ENCODE measurements around the gene ATRAID. TPM values are rescaled to one million over a fixed set of nuclear protein-coding genes. Genes with fewer than 3 reads are reported as not detected.

ATRAID gene
- total and polyA plus RNA-seq, 4 donors = 90.0 to 204 (median 122) TPM

- 74 to 79% methylated on average over 4 of the region's 4 CpGs for WGBS, 2 donors
- no peak overlapping the region for H3K4me3 ChIP-seq
- H3K36me3 ChIP-seq (ENCODE audit: control insufficient read depth in 4 of 4, insufficient read depth in 4 of 4, low read length in 4 of 4) = peaks cover 0 to 12% (median 8%) of the 10 kb centered on the region in 4 donors
- H3K4me1 ChIP-seq (ENCODE audit: control insufficient read depth in 5 of 5, insufficient read depth in 5 of 5, low read length in 5 of 5) = no peaks in the 10 kb centered on the region
- H3K9me3 ChIP-seq (ENCODE audit: control insufficient read depth in 4 of 4, insufficient read depth in 3 of 4, low read length in 3 of 4) = no peaks in the 10 kb centered on the region
- TF ChIP-seq CTCF (IDR thresholded peaks at IDR 0.05; ENCODE audit: control extremely low read depth, extremely low read depth) = no peak
- H3K9ac ChIP-seq (ENCODE audit: insufficient read depth in 1 of 2, low read length in 2 of 2) = no peak overlapping the region
- DNase-seq (no peak), ATAC-seq (ENCODE audit: insufficient read depth, low FRiP score) (no peak)
- no peak overlapping the region for H3K27ac ChIP-seq (ENCODE audit: low read depth in 1 of 2, low read length in 1 of 2)
- peaks cover 0 to 5% (median 0%) of the 10 kb centered on the region in 3 donors for H3K27me3 ChIP-seq (ENCODE audit: control insufficient read depth in 3 of 3, insufficient read depth in 3 of 3, low read length in 2 of 3)
These were observed 36.1 kb downstream of the ATRAID start for GRCh38 chr2:27247893-27248292.

GRCh38 chr2:27249159-27249890 is 37.5 kb downstream of the ATRAID start:
- Histone ChIP-seq H3K36me3 (ENCODE audit: control insufficient read depth in 4 of 4, insufficient read depth in 4 of 4, low read length in 4 of 4) (peaks cover 0 to under 1% (median 0%) of the 10 kb centered on the region in 4 donors), H3K4me3 (no peak overlapping the region), H3K4me1 (ENCODE audit: control insufficient read depth in 5 of 5, insufficient read depth in 5 of 5, low read length in 5 of 5) (no peaks in the 10 kb centered on the region), H3K9me3 (ENCODE audit: control insufficient read depth in 4 of 4, insufficient read depth in 3 of 4, low read length in 3 of 4) (no peaks in the 10 kb centered on the region), H3K27me3 (ENCODE audit: control insufficient read depth in 3 of 3, insufficient read depth in 3 of 3, low read length in 2 of 3) (peaks cover 0 to 5% (median 1%) of the 10 kb centered on the region in 3 donors), H3K9ac (ENCODE audit: insufficient read depth in 1 of 2, low read length in 2 of 2) (no peak overlapping the region), H3K27ac (ENCODE audit: low read depth in 1 of 2, low read length in 1 of 2) (no peak overlapping the region)
- 66 to 73% methylated on average over 12 of the region's 12 CpGs for WGBS, 2 donors
- no peak for TF ChIP-seq CTCF (IDR thresholded peaks at IDR 0.05; ENCODE audit: control extremely low read depth, extremely low read depth)
- no peak for ATAC-seq (ENCODE audit: insufficient read depth, low FRiP score)
- no peak for DNase-seq

- no peak for TF ChIP-seq CTCF (IDR thresholded peaks at IDR 0.05; ENCODE audit: control extremely low read depth, extremely low read depth)
- Histone ChIP-seq H3K4me3 (no peak overlapping the region), H3K4me1 (ENCODE audit: control insufficient read depth in 5 of 5, insufficient read depth in 5 of 5, low read length in 5 of 5) (no peaks in the 10 kb centered on the region), H3K9me3 (ENCODE audit: control insufficient read depth in 4 of 4, insufficient read depth in 3 of 4, low read length in 3 of 4) (no peaks in the 10 kb centered on the region), H3K9ac (ENCODE audit: insufficient read depth in 1 of 2, low read length in 2 of 2) (no peak overlapping the region), H3K36me3 (ENCODE audit: control insufficient read depth in 4 of 4, insufficient read depth in 4 of 4, low read length in 4 of 4) (no peaks in the 10 kb centered on the region), H3K27ac (ENCODE audit: low read depth in 1 of 2, low read length in 1 of 2) (no peak overlapping the region), H3K27me3 (ENCODE audit: control insufficient read depth in 3 of 3, insufficient read depth in 3 of 3, low read length in 2 of 3) (peaks cover 0 to 5% (median 5%) of the 10 kb centered on the region in 3 donors)
- 20 to 23% methylated on average over 21 to 22 of the region's 22 CpGs for WGBS, 2 donors
- DNase-seq (peak; percentile 21 to 62 (median 40)), ATAC-seq (ENCODE audit: insufficient read depth, low FRiP score) (no peak)
These were observed 38.2 kb downstream of the ATRAID start for GRCh38 chr2:27249891-27250651.
